ENCODE results near the gene CDCA5.

The CDCA5 gene

DNA sequence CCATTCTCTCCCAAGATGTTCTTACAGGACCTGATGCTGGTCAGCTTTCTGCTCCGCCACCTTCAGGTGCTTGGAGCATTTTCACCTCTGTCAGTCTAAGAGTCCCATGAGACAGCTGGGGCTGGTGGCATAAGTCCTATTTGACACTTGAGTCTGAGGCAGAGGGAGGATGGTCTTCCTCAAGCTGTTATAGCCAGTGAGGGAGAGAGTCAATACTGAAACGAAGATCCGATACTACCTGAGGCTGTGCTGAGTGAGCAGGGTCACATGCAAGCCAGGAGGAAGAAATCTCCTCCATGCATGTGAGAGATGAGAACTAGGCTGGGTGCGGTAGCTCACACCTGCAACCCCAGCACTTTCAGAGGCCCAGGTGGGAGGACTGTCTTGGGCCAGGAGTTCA lies 5.8 kb upstream of the CDCA5 start:
- H3K27ac ChIP-seq, result no peak overlapping the region
- H3K27me3 ChIP-seq (ENCODE audit: insufficient read depth, low read depth, severe bottlenecking), result no peaks in the 10 kb centered on the region
- DNase-seq, result no peak
- no peak overlapping the region for H3K4me3 ChIP-seq (ENCODE audit: low read depth, low read length)
- no peaks in the 10 kb centered on the region for H3K9me3 ChIP-seq (ENCODE audit: severe bottlenecking)
- peaks cover 16% of the 10 kb centered on the region for H3K36me3 ChIP-seq
- no peak for TF ChIP-seq CTCF (IDR thresholded peaks at IDR 0.05; ENCODE audit: low read depth, low read length)

DNA sequence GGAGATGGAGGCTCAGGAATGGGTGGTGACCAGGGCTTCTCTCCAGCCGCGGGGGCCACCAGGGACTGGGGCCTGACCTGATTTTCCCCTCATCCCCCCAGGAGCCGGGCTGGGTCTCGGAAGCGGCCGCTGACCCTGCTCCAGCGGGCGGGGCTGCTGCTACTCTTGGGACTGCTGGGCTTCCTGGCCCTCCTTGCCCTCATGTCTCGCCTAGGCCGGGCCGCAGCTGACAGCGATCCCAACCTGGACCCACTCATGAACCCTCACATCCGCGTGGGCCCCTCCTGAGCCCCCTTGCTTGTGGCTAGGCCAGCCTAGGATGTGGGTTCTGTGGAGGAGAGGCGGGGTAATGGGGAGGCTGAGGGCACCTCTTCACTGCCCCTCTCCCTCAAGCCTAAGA lies 4.0 kb upstream of the CDCA5 start:
- Histone ChIP-seq H3K36me3 (peaks cover 24% of the 10 kb centered on the region), H3K9me3 (ENCODE audit: severe bottlenecking) (no peaks in the 10 kb centered on the region), H3K27ac (no peak overlapping the region), H3K4me3 (ENCODE audit: low read depth, low read length) (no peak overlapping the region), H3K27me3 (ENCODE audit: insufficient read depth, low read depth, severe bottlenecking) (no peaks in the 10 kb centered on the region)
- no peak for TF ChIP-seq CTCF (IDR thresholded peaks at IDR 0.05; ENCODE audit: low read depth, low read length)
- no peak for DNase-seq

DNA sequence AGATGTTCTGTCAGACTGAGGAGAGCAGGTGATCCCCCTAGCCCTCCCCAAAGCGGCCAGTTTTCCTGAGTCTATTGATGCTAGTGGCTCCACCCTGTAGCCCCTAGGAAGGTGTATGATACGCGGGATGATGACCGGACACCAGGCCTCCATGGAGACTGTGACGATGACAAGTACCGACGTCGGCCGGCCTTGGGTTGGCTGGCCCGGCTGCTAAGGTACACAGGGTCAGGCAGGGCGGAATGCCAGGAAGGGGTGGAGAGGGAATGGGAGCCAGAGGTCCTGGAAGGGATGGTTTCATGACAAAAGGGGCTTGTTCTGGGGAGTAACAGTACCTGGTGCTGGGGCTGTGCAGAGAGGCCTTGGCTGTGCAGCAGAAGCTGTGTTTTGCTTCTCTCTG lies 3.4 kb upstream of the CDCA5 start:
- peaks cover 28% of the 10 kb centered on the region for H3K36me3 ChIP-seq
- no peak for TF ChIP-seq CTCF (IDR thresholded peaks at IDR 0.05; ENCODE audit: low read depth, low read length)

GRCh38 chr11:65086809-65087208 lies 3.0 kb upstream of the CDCA5 start:
- Histone ChIP-seq H3K4me3 (ENCODE audit: low read depth, low read length) (no peak overlapping the region), H3K27ac (no peak overlapping the region), H3K9me3 (ENCODE audit: severe bottlenecking) (no peaks in the 10 kb centered on the region), H3K36me3 (peaks cover 31% of the 10 kb centered on the region), H3K27me3 (ENCODE audit: insufficient read depth, low read depth, severe bottlenecking) (no peaks in the 10 kb centered on the region)
- TF ChIP-seq CTCF (IDR thresholded peaks at IDR 0.05; ENCODE audit: low read depth, low read length), result no peak
- DNase-seq, result no peak

More for the DNA sequence above, 3.4 kb upstream of the CDCA5 start:
- Histone ChIP-seq H3K9me3 (ENCODE audit: severe bottlenecking) (no peaks in the 10 kb centered on the region), H3K27ac (no peak overlapping the region), H3K27me3 (ENCODE audit: insufficient read depth, low read depth, severe bottlenecking) (no peaks in the 10 kb centered on the region), H3K4me3 (ENCODE audit: low read depth, low read length) (no peak overlapping the region)
- no peak for DNase-seq

- no peak for TF ChIP-seq CTCF (IDR thresholded peaks at IDR 0.05; ENCODE audit: low read depth, low read length)
- Histone ChIP-seq H3K36me3 (peaks cover 40% of the 10 kb centered on the region), H3K27me3 (ENCODE audit: insufficient read depth, low read depth, severe bottlenecking) (no peaks in the 10 kb centered on the region), H3K9me3 (ENCODE audit: severe bottlenecking) (no peaks in the 10 kb centered on the region), H3K27ac (no peak overlapping the region), H3K4me3 (ENCODE audit: low read depth, low read length) (no peak overlapping the region)
- DNase-seq, result no peak
Measured at GRCh38 chr11:65085446-65085845, 1.6 kb upstream of the CDCA5 start.

DNA sequence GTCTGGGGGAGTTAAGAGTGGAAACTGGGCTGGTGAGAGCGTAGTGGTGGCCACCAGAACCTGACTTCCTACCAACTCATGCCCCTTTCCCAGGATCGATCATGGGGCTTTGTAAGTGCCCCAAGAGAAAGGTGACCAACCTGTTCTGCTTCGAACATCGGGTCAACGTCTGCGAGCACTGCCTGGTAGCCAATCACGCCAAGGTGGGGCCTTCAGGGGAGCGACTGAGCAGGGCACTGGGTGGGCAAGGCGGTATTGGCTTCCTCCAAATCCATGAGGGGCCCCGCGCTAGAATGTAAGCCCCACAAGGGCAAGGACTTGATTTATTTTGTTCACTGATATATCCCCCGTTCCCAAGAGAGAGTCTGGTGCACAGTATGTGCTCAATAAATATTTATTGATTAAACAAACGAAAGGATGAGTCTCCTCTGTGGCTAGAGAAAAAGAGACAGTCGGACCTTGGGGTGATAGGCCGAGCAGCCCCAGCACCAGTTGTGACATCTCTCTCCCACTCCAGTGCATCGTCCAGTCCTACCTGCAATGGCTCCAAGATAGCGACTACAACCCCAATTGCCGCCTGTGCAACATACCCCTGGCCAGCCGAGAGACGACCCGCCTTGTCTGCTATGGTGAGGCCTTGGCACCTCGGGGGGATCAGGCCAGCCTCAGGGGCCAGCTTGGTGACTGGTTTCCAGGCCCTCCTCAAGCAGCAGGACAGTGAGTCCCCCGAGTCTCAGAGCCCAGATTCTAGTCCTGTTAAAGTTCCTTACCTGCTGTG lies 947 bp upstream of the CDCA5 start:
- H3K27me3 ChIP-seq (ENCODE audit: insufficient read depth, low read depth, severe bottlenecking), result no peaks in the 10 kb centered on the region
- H3K9me3 ChIP-seq (ENCODE audit: severe bottlenecking), result no peaks in the 10 kb centered on the region
- TF ChIP-seq CTCF (IDR thresholded peaks at IDR 0.05; ENCODE audit: low read depth, low read length), result no peak
- DNase-seq, result no peak
- H3K4me3 ChIP-seq (ENCODE audit: low read depth, low read length), result peak overlapping the region; percentile 90
- H3K27ac ChIP-seq, result peak overlapping the region; percentile 97
- H3K36me3 ChIP-seq, result peaks cover 45% of the 10 kb centered on the region

Measured in WERI-Rb-1 (cell line).